DMS 273 (cell line): Measurements from ENCODE around the gene ULK3.

ENCODE experiments used
- DNase-seq: peaks from one replicate; lab custom pipeline; 2025; ENCODE audit not compliant: unreplicated experiment; lab: John Stamatoyannopoulos, UW

ULK3 gene

GRCh38 chr15:74787251-74788041, 55.5 kb downstream of the ULK3 start:
- DNase-seq: peak; percentile 54

- DNase-seq: no peak
These were observed 56.3 kb downstream of the ULK3 start for GRCh38 chr15:74786551-74787165.
